Measurements from ENCODE around the gene TRIM7. TPM values are rescaled to one million over a fixed set of nuclear protein-coding genes. Genes with fewer than 3 reads are reported as not detected.
A peak's percentile ranks its signal among the peaks of the same experiment; 100 is the strongest.

Gene TRIM7
- total and polyA plus RNA-seq, 9 of the 15 experiments (the other 6 are each of a cell fraction or from before 2014, with no cell fraction given) = 2.6 to 14.9 (median 8.9) TPM

- peak; percentile 59 to 84; a peak in 3 of 4 replicates for TF ChIP-seq UBTF (IDR thresholded peaks at IDR 0.05; ENCODE audit: borderline replicate concordance in 1 of 2, low read depth in 2 of 2, low read length in 2 of 2)
- TF ChIP-seq SAP30 (IDR thresholded peaks at IDR 0.05; ENCODE audit: borderline replicate concordance, insufficient read depth, low read depth, low read length, poor library complexity, severe bottlenecking) = peak; percentile 64
- TF ChIP-seq BRF2 (IDR thresholded peaks at IDR 0.05; ENCODE audit: borderline replicate concordance, insufficient read depth, insufficient read length) = no peak
- TF ChIP-seq HMGXB4 (CRISPR knock-in tag; IDR thresholded peaks at IDR 0.05) = no peak
- TF ChIP-seq SLC30A9 (CRISPR knock-in tag; IDR thresholded peaks at IDR 0.05) = no peak
- no peak for TF ChIP-seq KLF6 (CRISPR knock-in tag; IDR thresholded peaks at IDR 0.05; ENCODE audit: borderline replicate concordance)
- TF ChIP-seq ETS1 (conservative IDR thresholded peaks at IDR 0.05; ENCODE audit: control insufficient read depth, low read depth, low read length) = peak; percentile 39; the same call in 1 of the 2 replicates
- TF ChIP-seq MNT (conservative IDR thresholded peaks at IDR 0.05) = peak; percentile 83 to 85
- no peak for TF ChIP-seq ZBTB17 (CRISPR knock-in tag; IDR thresholded peaks at IDR 0.05)
- no peak for TF ChIP-seq CHAMP1 (IDR thresholded peaks at IDR 0.05)
These were observed 12.3 kb upstream of the TRIM7 start (continued) for GRCh38 chr5:181217111-181217802.
